Smooth muscle cell (in vitro differentiated cells): ENCODE results near the gene TMEM253. TPM values are rescaled to one million over a fixed set of nuclear protein-coding genes. Genes with fewer than 3 reads are reported as not detected.

Experiments used
- polyA plus RNA-seq: library from polyadenylated mRNA; unstranded; fragments of >200 nt; fragmentation: Nextera tagmentation; extraction: Ambion mirVana; gene quantifications from 2 replicates; pipeline ENCODE4 v1.2.1, GENCODE V29; 2016
- small RNA-seq: library from RNA; depleted of rRNA; stranded (forward); fragments of <200 nt; gene quantifications from one replicate; pipeline ENCODE3, GENCODE V24; 2014
- total RNA-seq: library from RNA; depleted of rRNA; stranded (reverse); fragments of >200 nt; gene quantifications from 2 replicates; pipeline ENCODE4 v1.2.3, GENCODE V29; 2014

TMEM253 gene
- total and polyA plus RNA-seq, 2 experiments from 2014 or later, result 0.41 to 1.0 TPM

Small RNA genes within 50 kb of the gene (small RNA-seq; reads per million reads assigned to genes)
- gene RNU6-252P, result not detected

Other genes starting within 250 kb of the TMEM253 start
- not detected in 2 replicates for gene RNASE3, start 209.7 kb upstream of the TMEM253 start, total RNA-seq
- 0.26 TPM in 1 of 2 replicates, not detected in the other for gene RNASE3, start 209.7 kb upstream of the TMEM253 start, polyA plus RNA-seq
- gene RNASE2, start 145.6 kb upstream of the TMEM253 start, total RNA-seq, result not detected in 2 replicates
- gene RNASE2, start 145.6 kb upstream of the TMEM253 start, polyA plus RNA-seq, result not detected in 2 replicates
- 70.0 and 96.3 TPM in 2 replicates for gene METTL17, start 111.1 kb upstream of the TMEM253 start, total RNA-seq
- gene METTL17, start 111.1 kb upstream of the TMEM253 start, polyA plus RNA-seq, result 46.5 and 55.3 TPM in 2 replicates
- gene SLC39A2, start 101.8 kb upstream of the TMEM253 start, total RNA-seq, result 9.1 and 10.1 TPM in 2 replicates
- 14.3 and 18.7 TPM in 2 replicates for gene SLC39A2, start 101.8 kb upstream of the TMEM253 start, polyA plus RNA-seq
- gene NDRG2, start 76.0 kb upstream of the TMEM253 start, total RNA-seq, result 31.1 and 39.8 TPM in 2 replicates
- gene NDRG2, start 76.0 kb upstream of the TMEM253 start, polyA plus RNA-seq, result 40.4 and 48.4 TPM in 2 replicates
- gene TPPP2, start 70.8 kb upstream of the TMEM253 start, total RNA-seq, result 1.2 TPM in 1 of 2 replicates, not detected in the other
- gene TPPP2, start 70.8 kb upstream of the TMEM253 start, polyA plus RNA-seq, result 0.65 and 0.70 TPM in 2 replicates
- not detected in 2 replicates for gene RNASE13, start 66.3 kb upstream of the TMEM253 start, total RNA-seq
- 0.25 TPM in 1 of 2 replicates, not detected in the other for gene RNASE13, start 66.3 kb upstream of the TMEM253 start, polyA plus RNA-seq
- 1.4 and 4.1 TPM in 2 replicates for gene RNASE7, start 58.7 kb upstream of the TMEM253 start, total RNA-seq
- gene RNASE7, start 58.7 kb upstream of the TMEM253 start, polyA plus RNA-seq, result 0.66 and 0.93 TPM in 2 replicates
- not detected in 2 replicates for gene RNASE8, start 43.2 kb upstream of the TMEM253 start, total RNA-seq
- gene RNASE8, start 43.2 kb upstream of the TMEM253 start, polyA plus RNA-seq, result not detected in 2 replicates
- 53.1 and 74.4 TPM in 2 replicates for gene ARHGEF40, start 30.8 kb upstream of the TMEM253 start, total RNA-seq
- gene ARHGEF40, start 30.8 kb upstream of the TMEM253 start, polyA plus RNA-seq, result 67.8 and 73.5 TPM in 2 replicates
- gene ZNF219, start 2.4 kb upstream of the TMEM253 start, total RNA-seq, result 10.0 and 15.2 TPM in 2 replicates
- 8.8 and 12.6 TPM in 2 replicates for gene ZNF219, start 2.4 kb upstream of the TMEM253 start, polyA plus RNA-seq
- not detected in 2 replicates for gene OR5AU1, start 55.0 kb downstream of the TMEM253 start, total RNA-seq
- not detected in 2 replicates for gene OR5AU1, start 55.0 kb downstream of the TMEM253 start, polyA plus RNA-seq
- 514 and 606 TPM in 2 replicates for gene HNRNPC, start 168.4 kb downstream of the TMEM253 start, total RNA-seq
- gene HNRNPC, start 168.4 kb downstream of the TMEM253 start, polyA plus RNA-seq, result 408 TPM in 2 replicates
- not detected in 2 replicates for gene RPGRIP1, start 179.0 kb downstream of the TMEM253 start, total RNA-seq
- 0.21 TPM in 1 of 2 replicates, not detected in the other for gene RPGRIP1, start 179.0 kb downstream of the TMEM253 start, polyA plus RNA-seq